ENCODE results near the gene PDLIM1. TPM values are rescaled to one million over a fixed set of nuclear protein-coding genes. Genes with fewer than 3 reads are reported as not detected.
A peak's percentile ranks its signal among the peaks of the same experiment; 100 is the strongest.

The PDLIM1 gene
- 100 to 1,000 TPM; 159 to 227 (median 169) TPM for total RNA-seq
- polyA plus RNA-seq, result 211 TPM
- long read RNA-seq, donor 1, transcript PDLIM1-202 (6 exons, 850 nt), result minor isoform, 10 of 303 reads
- long read RNA-seq, donor 1, transcript PDLIM1-201 (7 exons, 1,452 nt), result major isoform, 273 of 303 reads
- long read RNA-seq, donor 1, partial matches to known transcripts, result 3 of 303 reads
- long read RNA-seq, donor 1, other reads (novel, unspliced or antisense), result 15 of 303 reads
- long read RNA-seq, donor 2, transcript PDLIM1-202 (6 exons, 850 nt), result minor isoform, 5 of 172 reads
- long read RNA-seq, donor 2, transcript PDLIM1-201 (7 exons, 1,452 nt), result major isoform, 157 of 172 reads
- long read RNA-seq, donor 2, partial matches to known transcripts, result 3 of 172 reads
- long read RNA-seq, donor 2, other reads (novel, unspliced or antisense), result 7 of 172 reads
- long read RNA-seq, donor 3, transcript PDLIM1-202 (6 exons, 850 nt), result minor isoform, 19 of 1,026 reads
- long read RNA-seq, donor 3, transcript PDLIM1-201 (7 exons, 1,452 nt), result major isoform, 959 of 1,026 reads
- long read RNA-seq, donor 3, partial matches to known transcripts, result 20 of 1,026 reads
- long read RNA-seq, donor 3, other reads (novel, unspliced or antisense), result 27 of 1,026 reads
- long read RNA-seq, donor 4, transcript PDLIM1-201 (7 exons, 1,452 nt), result major isoform, 190 of 199 reads
- long read RNA-seq, donor 4, partial matches to known transcripts, result 1 of 199 reads
- long read RNA-seq, donor 4, other reads (novel, unspliced or antisense), result 7 of 199 reads

GRCh38 chr10:95290461-95291364, at the start of gene PDLIM1:
TSS of gene PDLIM1 (minus strand) at chr10:95291003. CDS start at chr10:95290915, 88 bp downstream.
- Histone ChIP-seq H3K27ac (ENCODE audit: low read length) (peak within 1 kb of the TSS; percentile 81), H3K27me3 (ENCODE audit: control insufficient read depth, insufficient read depth) (no peaks in the 10 kb centered on the region), H3K9me3 (ENCODE audit: control insufficient read depth, low read length) (no peaks in the 10 kb centered on the region), H3K4me3 (ENCODE audit: low read length) (peak within 1 kb of the TSS; percentile 72), H3K4me1 (ENCODE audit: control insufficient read depth, insufficient read depth, low read length) (peaks cover 7% of the 10 kb centered on the region)
- intact Hi-C loops (cut with DNase I), result loop anchor here in 1 of 4 donors (5.0 kb wide), 1 partner anchor 43 kb away; no protein-coding TSS in a partner anchor
- WGBS, result under 1% methylated on average over 119 of the region's 119 CpGs
- ATAC-seq, result peak; percentile 88 to 93
- DNase-seq, result peak; percentile 84 to 94 (median 92)

- Histone ChIP-seq H3K9me3 (ENCODE audit: control insufficient read depth, low read length) (no peaks in the 10 kb centered on the region), H3K27me3 (ENCODE audit: control insufficient read depth, insufficient read depth) (no peaks in the 10 kb centered on the region), H3K27ac (ENCODE audit: low read length) (no peak overlapping the region), H3K4me1 (ENCODE audit: control insufficient read depth, insufficient read depth, low read length) (peaks cover 20% of the 10 kb centered on the region), H3K4me3 (ENCODE audit: low read length) (no peak overlapping the region)
- ATAC-seq, result no peak
- intact Hi-C loops (cut with DNase I), result loop anchor here in 1 of 4 donors (10.0 kb wide), 1 partner anchor 95 kb away; no protein-coding TSS in a partner anchor
- DNase-seq, result no peak
- WGBS, result 99% methylated on average over 1 of the region's 1 CpG
These were observed 49.1 kb upstream of the PDLIM1 start for GRCh38 chr10:95339863-95340262.

GRCh38 chr10:95337423-95338160, 46.8 kb upstream of the PDLIM1 start:
- no peaks in the 10 kb centered on the region for H3K27me3 ChIP-seq (ENCODE audit: control insufficient read depth, insufficient read depth)
- H3K9me3 ChIP-seq (ENCODE audit: control insufficient read depth, low read length), result no peaks in the 10 kb centered on the region
- no peak overlapping the region for H3K27ac ChIP-seq (ENCODE audit: low read length)
- intact Hi-C loops (cut with DNase I), result loop anchor here in 1 of 4 donors (10.0 kb wide), 1 partner anchor 93 kb away; no protein-coding TSS in a partner anchor
- no peak for ATAC-seq
- no peak for DNase-seq
- H3K4me3 ChIP-seq (ENCODE audit: low read length), result no peak overlapping the region
- WGBS, result 81% methylated on average over 10 of the region's 10 CpGs
- H3K4me1 ChIP-seq (ENCODE audit: control insufficient read depth, insufficient read depth, low read length), result peaks cover 26% of the 10 kb centered on the region

GRCh38 chr10:95336702-95337101, 45.9 kb upstream of the PDLIM1 start:
- no peaks in the 10 kb centered on the region for H3K9me3 ChIP-seq (ENCODE audit: control insufficient read depth, low read length)
- no peak overlapping the region for H3K27ac ChIP-seq (ENCODE audit: low read length)
- no peak overlapping the region for H3K4me3 ChIP-seq (ENCODE audit: low read length)
- ATAC-seq, result no peak
- H3K4me1 ChIP-seq (ENCODE audit: control insufficient read depth, insufficient read depth, low read length), result peaks cover 26% of the 10 kb centered on the region
- no peaks in the 10 kb centered on the region for H3K27me3 ChIP-seq (ENCODE audit: control insufficient read depth, insufficient read depth)
- intact Hi-C loops (cut with DNase I), result loop anchor here in 1 of 4 donors (10.0 kb wide), 1 partner anchor 92 kb away; no protein-coding TSS in a partner anchor
- 94% methylated on average over 9 of the region's 9 CpGs for WGBS
- DNase-seq, result no peak

- Histone ChIP-seq H3K4me1 (ENCODE audit: control insufficient read depth, insufficient read depth, low read length) (peaks cover 26% of the 10 kb centered on the region), H3K27ac (ENCODE audit: low read length) (peak overlapping the region; percentile 57)
- no peak for ATAC-seq
These were observed 45.3 kb upstream of the PDLIM1 start for GRCh38 chr10:95335933-95336699.

GRCh38 chr10:95334805-95335144, 44.0 kb upstream of the PDLIM1 start:
- 54% methylated on average over 3 of the region's 3 CpGs for WGBS
- Histone ChIP-seq H3K27ac (ENCODE audit: low read length) (peak overlapping the region; percentile 93), H3K4me3 (ENCODE audit: low read length) (no peak overlapping the region), H3K27me3 (ENCODE audit: control insufficient read depth, insufficient read depth) (no peaks in the 10 kb centered on the region), H3K4me1 (ENCODE audit: control insufficient read depth, insufficient read depth, low read length) (peaks cover 26% of the 10 kb centered on the region), H3K9me3 (ENCODE audit: control insufficient read depth, low read length) (no peaks in the 10 kb centered on the region)
- DNase-seq, result no peak
- peak; percentile 3 to 45 for ATAC-seq
- intact Hi-C loops (cut with DNase I), result loop anchor here in 1 of 4 donors (10.0 kb wide), 1 partner anchor 90 kb away; no protein-coding TSS in a partner anchor

More at GRCh38 chr10:95335933-95336699, 45.3 kb upstream of the PDLIM1 start:
- H3K4me3 ChIP-seq (ENCODE audit: low read length), result no peak overlapping the region
- 91% methylated on average over 19 of the region's 19 CpGs for WGBS
- intact Hi-C loops (cut with DNase I), result loop anchor here in 1 of 4 donors (10.0 kb wide), 1 partner anchor 91 kb away; no protein-coding TSS in a partner anchor
- no peaks in the 10 kb centered on the region for H3K27me3 ChIP-seq (ENCODE audit: control insufficient read depth, insufficient read depth)
- no peaks in the 10 kb centered on the region for H3K9me3 ChIP-seq (ENCODE audit: control insufficient read depth, low read length)
- peak in 2 of 3 donors; percentile 44 to 47 for DNase-seq

GRCh38 chr10:95333997-95334804, 43.4 kb upstream of the PDLIM1 start:
- WGBS, result 25% methylated on average over 12 of the region's 12 CpGs
- DNase-seq, result peak; percentile 90 to 95 (median 92)
- Histone ChIP-seq H3K4me3 (ENCODE audit: low read length) (no peak overlapping the region), H3K27ac (ENCODE audit: low read length) (peak overlapping the region; percentile 93), H3K9me3 (ENCODE audit: control insufficient read depth, low read length) (no peaks in the 10 kb centered on the region), H3K4me1 (ENCODE audit: control insufficient read depth, insufficient read depth, low read length) (peaks cover 26% of the 10 kb centered on the region), H3K27me3 (ENCODE audit: control insufficient read depth, insufficient read depth) (no peaks in the 10 kb centered on the region)
- intact Hi-C loops (cut with DNase I), result loop anchor here in 1 of 4 donors (10.0 kb wide), 1 partner anchor 89 kb away; no protein-coding TSS in a partner anchor
- ATAC-seq, result peak; percentile 92 to 96

- 91% methylated on average over 4 of the region's 4 CpGs for WGBS
These were observed 42.0 kb upstream of the PDLIM1 start for GRCh38 chr10:95332666-95333249.

More at GRCh38 chr10:95332666-95333249, 42.0 kb upstream of the PDLIM1 start:
- Histone ChIP-seq H3K9me3 (ENCODE audit: control insufficient read depth, low read length) (no peaks in the 10 kb centered on the region), H3K27me3 (ENCODE audit: control insufficient read depth, insufficient read depth) (no peaks in the 10 kb centered on the region), H3K27ac (ENCODE audit: low read length) (no peak overlapping the region), H3K4me3 (ENCODE audit: low read length) (no peak overlapping the region), H3K4me1 (ENCODE audit: control insufficient read depth, insufficient read depth, low read length) (peaks cover 27% of the 10 kb centered on the region)
- no peak for ATAC-seq
- DNase-seq, result no peak
- intact Hi-C loops (cut with DNase I), result loop anchor here in 1 of 4 donors (10.0 kb wide), 1 partner anchor 88 kb away; no protein-coding TSS in a partner anchor
